ENCODE data around the gene BIN1. TPM values are rescaled to one million over a fixed set of nuclear protein-coding genes. Genes with fewer than 3 reads are reported as not detected.
A peak's percentile ranks its signal among the peaks of the same experiment; 100 is the strongest.

The BIN1 gene
- total RNA-seq, 6 donors from 2014 or later, result 32.3 to 57.0 (median 42.9) TPM

GRCh38 chr2:127058246-127058953 lies 48.6 kb downstream of the BIN1 start:
- DNase-seq (no peak), ATAC-seq (ENCODE audit: low FRiP score in 2 of 2) (no peak)
- no peaks in the 10 kb centered on the region for H3K27me3 ChIP-seq
- no peaks in the 10 kb centered on the region for H3K9me3 ChIP-seq
- TF ChIP-seq CTCF (IDR thresholded peaks at IDR 0.05), result no peak
- no peak for TF ChIP-seq POLR2AphosphoS5 (IDR thresholded peaks at IDR 0.05)
- no peak for TF ChIP-seq EP300 (IDR thresholded peaks at IDR 0.05)
- no peak for TF ChIP-seq POLR2A (IDR thresholded peaks at IDR 0.05)
- 91 to 97% methylated on average over 8 to 11 of the region's 11 CpGs for WGBS, 2 donors
- H3K4me1 ChIP-seq, result peaks cover 8 to 12% (median 9%) of the 10 kb centered on the region in 4 donors
- no peak overlapping the region for H3K27ac ChIP-seq
- H3K36me3 ChIP-seq, result peaks cover 0 to 22% (median 12%) of the 10 kb centered on the region in 4 donors
- no peak overlapping the region for H3K4me3 ChIP-seq

- peaks cover 8 to 12% (median 9%) of the 10 kb centered on the region in 4 donors for H3K4me1 ChIP-seq
- H3K9me3 ChIP-seq, result no peaks in the 10 kb centered on the region
- H3K27ac ChIP-seq, result no peak overlapping the region
- no peak overlapping the region for H3K4me3 ChIP-seq
- WGBS, 2 donors, result 89 to 92% methylated on average over 29 to 31 of the region's 31 CpGs
- ATAC-seq (ENCODE audit: low FRiP score in 2 of 2) (no peak), DNase-seq (peak in 1 of 2 donors; percentile 45)
- no peak for TF ChIP-seq POLR2AphosphoS5 (IDR thresholded peaks at IDR 0.05)
- H3K27me3 ChIP-seq, result no peaks in the 10 kb centered on the region
- H3K36me3 ChIP-seq, result peaks cover 0 to 22% (median 9%) of the 10 kb centered on the region in 4 donors
Observed at GRCh38 chr2:127057371-127058245, 49.3 kb downstream of the BIN1 start.

GRCh38 chr2:127056631-127057370 lies 50.2 kb downstream of the BIN1 start:
- H3K36me3 ChIP-seq, result peaks cover 0 to 19% (median 9%) of the 10 kb centered on the region in 4 donors
- no peaks in the 10 kb centered on the region for H3K9me3 ChIP-seq
- no peak overlapping the region for H3K27ac ChIP-seq
- H3K27me3 ChIP-seq, result no peaks in the 10 kb centered on the region
- no peak overlapping the region for H3K4me3 ChIP-seq
- DNase-seq, result peak in 1 of 2 donors; percentile 76
- TF ChIP-seq EP300 (IDR thresholded peaks at IDR 0.05), result no peak
- 92 to 100% methylated on average over 10 to 25 of the region's 25 CpGs for WGBS, 2 donors
- ATAC-seq (ENCODE audit: low FRiP score in 2 of 2), result no peak
- peaks cover 3 to 6% (median 4%) of the 10 kb centered on the region in 4 donors for H3K4me1 ChIP-seq

GRCh38 chr2:127056086-127056485 lies 50.9 kb downstream of the BIN1 start:
- TF ChIP-seq CTCF (IDR thresholded peaks at IDR 0.05) (no peak), EP300 (IDR thresholded peaks at IDR 0.05) (no peak), POLR2A (IDR thresholded peaks at IDR 0.05) (no peak), POLR2AphosphoS5 (IDR thresholded peaks at IDR 0.05) (no peak)
- no peak for DNase-seq
- Histone ChIP-seq H3K9me3 (no peaks in the 10 kb centered on the region), H3K27me3 (no peaks in the 10 kb centered on the region), H3K27ac (no peak overlapping the region), H3K4me1 (peaks cover 0 to 3% (median 0%) of the 10 kb centered on the region in 4 donors), H3K36me3 (peaks cover 0 to 18% (median 9%) of the 10 kb centered on the region in 4 donors), H3K4me3 (no peak overlapping the region)
- no peak for ATAC-seq (ENCODE audit: low FRiP score in 2 of 2)
- WGBS, 2 donors, result 95 to 97% methylated on average over 7 to 11 of the region's 11 CpGs

DNA sequence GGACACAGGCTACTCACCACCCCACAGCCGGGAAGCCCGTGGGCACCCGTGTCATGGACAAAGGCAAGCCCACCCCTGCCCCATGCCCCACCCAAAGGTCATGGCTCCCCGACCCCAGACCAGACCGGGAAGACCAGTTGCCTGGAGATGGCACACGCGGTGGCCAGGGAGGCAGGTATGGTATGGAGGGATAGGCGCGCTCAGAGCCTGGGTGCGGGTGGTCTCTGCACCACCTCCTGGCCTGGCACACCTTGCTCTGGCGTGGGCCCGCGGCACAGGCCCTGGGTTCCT lies 51.2 kb downstream of the BIN1 start:
- peaks cover 0 to 18% (median 9%) of the 10 kb centered on the region in 4 donors for H3K36me3 ChIP-seq

More for the DNA sequence above, 51.2 kb downstream of the BIN1 start:
- Histone ChIP-seq H3K27ac (no peak overlapping the region), H3K9me3 (no peaks in the 10 kb centered on the region), H3K4me3 (no peak overlapping the region), H3K27me3 (no peaks in the 10 kb centered on the region), H3K4me1 (no peaks in the 10 kb centered on the region)
- DNase-seq, result peak in 1 of 2 donors; percentile 64
- ATAC-seq (ENCODE audit: low FRiP score in 2 of 2), result no peak
- no peak for TF ChIP-seq POLR2AphosphoS5 (IDR thresholded peaks at IDR 0.05)
- no peak for TF ChIP-seq POLR2A (IDR thresholded peaks at IDR 0.05)
- TF ChIP-seq CTCF (IDR thresholded peaks at IDR 0.05), result no peak
- no peak for TF ChIP-seq EP300 (IDR thresholded peaks at IDR 0.05)
- 98 to 100% methylated on average over 7 to 8 of the region's 13 CpGs for WGBS, 2 donors
